ENCODE measurements around the gene MYO1E.

DNA sequence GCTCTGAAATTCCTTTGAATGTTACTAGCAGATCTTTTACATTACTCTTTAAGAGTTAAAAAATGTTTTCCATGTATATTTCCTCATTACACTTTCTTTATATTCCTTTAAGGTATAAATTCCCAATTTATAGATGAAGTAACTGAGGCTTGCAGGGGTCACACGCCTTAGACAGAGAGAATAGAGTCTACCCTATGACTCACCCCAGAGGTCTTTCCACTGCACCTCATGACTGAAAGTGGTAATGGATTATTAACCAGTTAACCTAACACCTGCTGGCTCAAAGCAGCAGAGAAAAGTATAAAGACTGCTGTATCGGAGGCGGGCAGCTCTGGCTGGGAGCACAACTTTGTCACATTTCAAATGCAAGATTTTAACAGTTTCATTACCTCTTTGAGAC is 128.3 kb downstream of the MYO1E start:
- TF ChIP-seq CTCF (conservative IDR thresholded peaks at IDR 0.05; ENCODE audit: low read depth, low read length) (no peak), MAFK (IDR thresholded peaks at IDR 0.05; ENCODE audit: low read depth, low read length) (no peak), POLR2A (IDR thresholded peaks at IDR 0.05; ENCODE audit: low read depth, low read length) (no peak)

All from IMR-90 (cell line).